ENCODE data around the gene ENTPD6. TPM values are rescaled to one million over a fixed set of nuclear protein-coding genes. Genes with fewer than 3 reads are reported as not detected.

ENTPD6 gene
- total RNA-seq, 2 donors from 2014 or later = 62.5 to 63.2 TPM

DNA sequence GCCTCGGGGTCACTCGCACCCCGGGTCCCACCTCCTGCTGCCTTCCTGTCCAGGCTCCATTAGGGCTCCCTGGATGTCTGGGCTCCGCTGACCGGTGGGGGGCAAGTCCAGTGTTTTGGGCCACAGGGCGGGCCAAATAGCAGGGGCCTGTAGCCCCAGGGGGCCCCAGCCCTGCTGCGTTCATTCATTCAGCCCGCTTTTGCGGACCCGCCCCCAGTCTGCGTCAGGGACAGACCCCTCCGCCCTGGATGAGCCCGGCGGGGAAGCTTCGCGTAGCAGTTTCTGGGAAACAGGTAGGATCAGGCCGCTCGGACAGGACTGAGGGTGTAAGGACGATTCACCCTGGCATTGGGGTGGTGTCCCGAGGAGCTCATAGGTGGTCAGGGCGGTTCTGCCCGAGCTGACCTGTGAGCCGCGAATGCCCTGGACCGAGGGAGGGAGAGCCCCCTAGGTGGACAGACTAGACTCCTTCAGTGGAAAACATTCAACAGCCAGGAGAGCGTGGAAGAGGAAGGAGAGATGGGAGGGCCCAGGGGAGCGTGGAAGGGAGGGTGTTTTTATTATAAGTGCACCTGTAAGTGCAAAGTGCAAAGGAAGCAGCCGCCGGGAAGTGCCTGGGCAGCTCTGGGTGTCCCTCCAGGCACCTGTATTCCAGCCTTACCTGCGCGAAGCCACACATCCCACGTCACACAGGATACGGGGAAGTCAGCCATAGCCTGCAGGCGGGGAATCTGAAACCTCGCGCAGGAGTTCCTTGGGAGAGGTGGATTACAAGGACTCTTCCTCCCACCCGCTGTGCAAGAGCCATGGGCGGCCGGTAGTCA is 662 bp downstream of the ENTPD6 start:
- no peaks in the 10 kb centered on the region for H3K9me3 ChIP-seq (ENCODE audit: control insufficient read depth, low read length, poor library complexity, severe bottlenecking)
- DNase-seq (peak in 1 of 3 donors; percentile 22), ATAC-seq (peak; percentile 23)
- Mint-ChIP-seq H3K27me3 (peaks cover 3% of the 10 kb centered on the region), H3K27ac (peak overlapping the region; percentile 96), H3K36me3 (ENCODE audit: low read depth) (no peaks in the 10 kb centered on the region), H3K4me3 (peak overlapping the region; percentile 94), H3K4me1 (peaks cover 48% of the 10 kb centered on the region)

DNA sequence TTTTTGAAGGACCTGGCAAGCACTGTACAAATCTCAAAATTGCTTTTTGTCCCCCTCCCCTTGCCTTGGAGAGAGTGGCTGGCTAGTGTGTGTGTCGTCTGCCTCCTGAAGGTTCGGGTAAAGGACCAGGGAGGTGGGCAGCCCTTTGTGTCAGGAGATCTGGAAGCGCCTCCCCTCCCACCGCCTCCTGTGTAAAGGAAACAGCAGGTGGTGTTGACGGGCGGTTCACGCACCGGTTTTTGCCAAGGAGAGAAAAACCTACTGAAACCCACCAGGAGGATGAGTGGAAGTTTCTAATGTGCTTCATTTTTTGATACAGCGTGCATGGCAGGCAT is 1.2 kb downstream of the ENTPD6 start:
- no peaks in the 10 kb centered on the region for H3K9me3 ChIP-seq (ENCODE audit: control insufficient read depth, low read length, poor library complexity, severe bottlenecking)
- Mint-ChIP-seq H3K4me1 (peaks cover 52% of the 10 kb centered on the region), H3K36me3 (ENCODE audit: low read depth) (no peaks in the 10 kb centered on the region), H3K27me3 (no peaks in the 10 kb centered on the region), H3K4me3 (peak overlapping the region; percentile 94), H3K27ac (peak overlapping the region; percentile 96)
- no peak for DNase-seq
- no peak for ATAC-seq

DNA sequence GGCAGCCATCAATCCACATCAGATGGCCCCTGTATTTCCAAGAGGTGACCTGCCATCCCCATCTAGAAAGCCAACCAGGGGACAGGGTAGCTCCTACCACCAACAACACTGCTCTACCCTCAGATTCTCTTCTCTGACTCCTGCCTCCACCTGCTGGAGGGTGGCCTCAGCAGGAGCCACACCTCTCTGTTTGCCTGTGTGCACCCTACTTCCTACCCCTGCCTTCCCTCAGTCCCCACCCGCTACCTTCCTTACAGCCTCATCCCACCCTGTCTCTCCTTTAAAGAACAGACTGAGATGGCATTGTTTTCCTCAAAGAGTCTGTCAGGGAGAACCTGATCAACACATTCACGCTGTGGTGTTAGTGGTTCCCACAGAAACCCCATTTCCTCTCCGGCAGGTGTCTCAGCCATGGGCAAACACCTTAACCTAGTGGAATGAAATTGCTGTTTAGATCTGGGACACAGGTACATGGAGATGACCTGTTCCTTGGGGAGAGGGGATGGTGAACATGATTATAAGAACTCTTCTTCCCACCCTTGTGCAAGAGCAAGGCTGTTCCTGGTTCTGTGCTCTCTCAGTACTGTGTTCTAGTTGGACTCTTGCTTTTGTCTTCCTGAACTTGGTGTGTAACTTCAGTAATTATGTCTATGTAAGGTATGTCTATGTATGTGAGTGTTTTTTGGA is 1.8 kb downstream of the ENTPD6 start:
- DNase-seq (no peak), ATAC-seq (peak; percentile 46)
- H3K4me1 Mint-ChIP-seq = peaks cover 54% of the 10 kb centered on the region
- H3K27me3 Mint-ChIP-seq = no peaks in the 10 kb centered on the region
- no peaks in the 10 kb centered on the region for H3K9me3 ChIP-seq (ENCODE audit: control insufficient read depth, low read length, poor library complexity, severe bottlenecking)
- H3K36me3 Mint-ChIP-seq (ENCODE audit: low read depth) = peaks cover 2% of the 10 kb centered on the region
- H3K27ac Mint-ChIP-seq = peak overlapping the region; percentile 96
- H3K4me3 Mint-ChIP-seq = peak overlapping the region; percentile 94

DNA sequence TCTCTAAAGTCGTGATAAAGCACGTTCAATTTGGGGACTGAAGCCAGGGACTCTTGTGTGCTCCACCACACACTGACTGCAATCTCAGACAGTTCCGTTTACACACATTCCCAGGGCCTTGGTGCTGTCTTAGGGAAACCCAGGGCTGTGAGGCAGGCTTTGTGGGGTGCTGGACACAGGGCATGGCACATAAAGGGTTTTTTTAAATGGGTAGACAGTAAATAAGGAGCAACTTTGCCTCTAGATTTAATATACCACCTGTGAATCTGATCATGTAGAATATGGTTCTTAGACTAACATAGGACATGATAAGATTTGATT is 2.3 kb downstream of the ENTPD6 start:
- no peaks in the 10 kb centered on the region for H3K9me3 ChIP-seq (ENCODE audit: control insufficient read depth, low read length, poor library complexity, severe bottlenecking)
- peaks cover 57% of the 10 kb centered on the region for H3K4me1 Mint-ChIP-seq
- DNase-seq (no peak), ATAC-seq (no peak)
- peak overlapping the region; percentile 94 for H3K4me3 Mint-ChIP-seq
- no peaks in the 10 kb centered on the region for H3K27me3 Mint-ChIP-seq
- H3K27ac Mint-ChIP-seq = peak overlapping the region; percentile 96
- peaks cover 2% of the 10 kb centered on the region for H3K36me3 Mint-ChIP-seq (ENCODE audit: low read depth)

DNA sequence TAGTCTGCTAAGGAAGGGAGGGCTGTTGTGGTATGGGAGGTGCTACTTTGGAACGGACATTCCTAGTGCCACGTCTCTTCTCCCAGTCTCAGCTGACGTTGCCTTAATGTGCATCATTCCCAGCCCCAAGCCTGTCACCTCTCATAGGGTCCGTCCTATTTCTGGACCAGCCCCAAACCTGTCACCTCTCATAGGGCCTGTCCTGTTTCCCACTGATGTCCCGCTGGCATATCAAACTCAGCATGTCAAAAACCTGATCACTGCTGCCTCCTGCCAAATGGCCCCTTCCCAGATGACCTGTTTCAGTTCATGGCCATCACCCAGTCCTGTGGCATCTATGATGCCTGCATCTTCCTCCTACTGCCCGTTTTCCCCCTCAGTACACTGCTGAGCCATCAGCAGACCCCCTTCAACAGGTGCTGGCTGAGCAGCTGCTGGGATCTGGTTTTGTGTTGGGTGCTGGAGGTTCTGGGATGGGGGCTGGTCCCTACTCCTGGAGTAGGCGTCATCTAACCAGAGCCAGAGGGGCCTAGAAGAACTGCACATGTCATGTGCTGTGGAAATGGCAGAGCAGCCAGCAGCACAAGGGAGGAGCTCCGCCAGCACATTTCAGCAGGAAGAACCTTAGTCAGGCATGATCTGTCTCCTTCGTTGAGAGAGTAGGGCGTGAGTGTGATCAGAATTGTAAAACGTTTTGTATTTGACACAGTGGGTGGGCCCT is 3.3 kb downstream of the ENTPD6 start:
- H3K4me1 Mint-ChIP-seq = peaks cover 66% of the 10 kb centered on the region
- DNase-seq (no peak), ATAC-seq (no peak)
- H3K9me3 ChIP-seq (ENCODE audit: control insufficient read depth, low read length, poor library complexity, severe bottlenecking) = no peaks in the 10 kb centered on the region
- no peaks in the 10 kb centered on the region for H3K27me3 Mint-ChIP-seq
- H3K4me3 Mint-ChIP-seq = peak overlapping the region; percentile 21
- H3K36me3 Mint-ChIP-seq (ENCODE audit: low read depth) = peaks cover 2% of the 10 kb centered on the region
- peak overlapping the region; percentile 77 for H3K27ac Mint-ChIP-seq

DNA sequence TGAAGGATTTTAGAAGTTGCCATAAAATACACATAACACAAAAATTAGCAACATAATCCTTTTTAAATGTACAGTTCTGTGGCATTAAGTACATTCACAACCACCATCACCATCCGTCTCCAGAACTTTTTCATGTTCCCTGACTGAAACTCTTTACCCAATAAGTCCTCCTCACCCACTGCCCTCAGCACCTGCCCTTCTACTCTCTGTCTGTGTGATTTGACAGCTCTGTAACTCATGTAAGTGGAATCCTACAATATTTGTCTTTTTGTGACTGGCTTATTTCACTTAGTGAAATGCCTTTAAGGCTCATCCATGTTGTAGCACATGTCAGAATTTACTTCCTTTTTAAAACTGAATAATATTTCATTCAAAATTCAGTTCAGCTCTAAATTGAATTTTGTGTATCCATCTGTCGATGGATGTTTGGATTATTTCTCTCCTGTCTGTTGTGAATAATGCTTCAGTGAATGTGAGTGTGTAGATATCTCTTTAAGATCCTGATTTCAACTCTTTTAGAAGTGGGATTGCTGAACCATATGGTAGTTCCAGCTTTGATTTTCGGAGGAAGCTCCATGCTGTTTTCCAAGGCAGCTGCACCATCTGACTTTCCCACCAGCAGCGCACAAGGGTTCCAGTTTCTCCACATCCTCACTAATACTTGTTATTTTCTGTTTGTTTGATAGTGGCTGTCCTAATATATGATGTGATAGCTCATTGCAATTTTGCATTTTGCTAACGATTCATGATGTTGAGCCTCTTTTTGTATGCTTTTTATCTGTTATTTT is 4.2 kb downstream of the ENTPD6 start:
- H3K36me3 Mint-ChIP-seq (ENCODE audit: low read depth) = peaks cover 2% of the 10 kb centered on the region
- H3K9me3 ChIP-seq (ENCODE audit: control insufficient read depth, low read length, poor library complexity, severe bottlenecking) = no peaks in the 10 kb centered on the region
- no peak overlapping the region for H3K4me3 Mint-ChIP-seq
- H3K4me1 Mint-ChIP-seq = peaks cover 68% of the 10 kb centered on the region
- DNase-seq = no peak
- H3K27ac Mint-ChIP-seq = peak overlapping the region; percentile 77
- ATAC-seq = no peak
- no peaks in the 10 kb centered on the region for H3K27me3 Mint-ChIP-seq

DNA sequence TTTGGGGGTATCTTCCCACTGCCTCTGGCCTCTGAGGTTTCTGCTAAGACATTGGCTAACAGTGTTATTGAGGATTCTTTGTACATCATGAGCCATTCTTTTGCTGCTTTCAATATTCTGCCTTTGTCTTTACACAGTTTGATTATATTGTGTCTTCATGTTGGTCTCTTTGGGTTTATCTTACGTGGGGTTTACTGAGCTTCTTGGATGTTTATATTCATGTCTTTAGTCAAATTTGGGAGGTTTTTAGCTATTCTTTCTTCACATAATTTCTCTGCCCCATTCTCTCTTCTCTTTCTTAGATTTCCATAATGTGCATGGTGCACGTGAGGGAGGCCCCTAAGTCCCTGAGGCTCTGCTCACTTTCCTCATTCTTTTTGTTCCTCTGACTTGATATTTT is 7.6 kb downstream of the ENTPD6 start:
- no peaks in the 10 kb centered on the region for H3K9me3 ChIP-seq (ENCODE audit: control insufficient read depth, low read length, poor library complexity, severe bottlenecking)
- H3K36me3 Mint-ChIP-seq (ENCODE audit: low read depth) = peaks cover 3% of the 10 kb centered on the region
- H3K4me3 Mint-ChIP-seq = no peak overlapping the region
- H3K27me3 Mint-ChIP-seq = no peaks in the 10 kb centered on the region
- H3K4me1 Mint-ChIP-seq = peaks cover 52% of the 10 kb centered on the region
- no peak overlapping the region for H3K27ac Mint-ChIP-seq
- ATAC-seq = no peak
- no peak for DNase-seq

DNA sequence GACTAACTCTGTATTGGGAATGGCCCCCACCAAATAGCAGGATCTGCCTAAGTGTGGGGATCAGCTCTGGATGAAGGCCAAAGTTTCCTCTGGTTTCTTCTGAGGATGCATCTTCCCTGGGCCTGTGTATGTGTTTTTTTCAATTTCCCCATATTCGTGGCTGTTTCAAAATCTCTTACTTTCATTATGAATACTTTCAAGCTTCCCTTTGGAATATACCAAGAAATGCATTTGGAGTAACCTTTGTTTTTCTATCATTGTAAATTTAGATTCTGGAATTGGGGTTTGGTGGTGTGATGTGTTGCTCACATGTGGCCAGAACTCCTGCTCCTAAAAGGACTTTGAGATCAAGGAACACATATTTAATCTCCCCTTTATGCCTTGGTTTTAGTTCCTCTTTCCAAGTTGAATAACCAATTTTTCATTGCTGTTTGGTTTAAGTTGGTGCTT is 8.4 kb downstream of the ENTPD6 start:
- Mint-ChIP-seq H3K36me3 (ENCODE audit: low read depth) (peaks cover 3% of the 10 kb centered on the region), H3K4me1 (peaks cover 48% of the 10 kb centered on the region), H3K27ac (no peak overlapping the region), H3K27me3 (no peaks in the 10 kb centered on the region), H3K4me3 (no peak overlapping the region)
- no peaks in the 10 kb centered on the region for H3K9me3 ChIP-seq (ENCODE audit: control insufficient read depth, low read length, poor library complexity, severe bottlenecking)
- no peak for DNase-seq
- no peak for ATAC-seq

DNA sequence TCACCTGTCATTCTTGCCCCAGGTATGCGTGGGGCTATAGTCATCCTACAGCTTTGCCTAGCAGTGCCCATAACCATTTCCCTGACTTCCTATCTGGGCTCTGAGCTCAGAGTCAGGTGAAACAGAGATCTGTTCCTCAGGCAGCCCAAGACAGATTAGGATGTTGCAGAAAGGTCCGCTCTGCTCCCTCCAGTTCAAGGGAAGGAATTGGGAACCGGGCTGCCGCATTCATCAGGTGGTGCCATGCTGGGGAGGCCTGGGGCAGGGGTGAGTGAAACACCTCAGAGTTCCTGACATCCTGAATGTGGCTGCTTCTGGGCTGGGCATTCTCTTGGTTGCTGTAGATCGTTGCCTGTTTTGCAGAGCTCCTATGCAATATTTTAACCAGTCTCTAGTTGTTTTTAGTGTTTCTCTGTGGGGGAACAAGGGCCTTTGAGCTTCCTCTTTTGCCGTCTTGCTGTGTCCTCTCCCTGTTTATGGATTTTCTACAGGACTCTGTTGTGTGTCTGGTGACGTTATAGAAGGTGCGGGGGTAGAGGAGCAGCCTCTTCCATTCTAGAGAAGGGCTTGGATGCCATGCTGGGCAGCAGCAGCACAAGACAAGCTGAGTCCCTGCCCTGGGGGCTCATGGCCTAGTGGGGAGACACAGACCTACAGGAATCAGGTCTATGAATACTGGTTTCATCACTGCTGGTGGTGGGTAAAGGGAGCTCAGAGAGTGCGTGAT is 9.2 kb downstream of the ENTPD6 start:
- DNase-seq (no peak), ATAC-seq (no peak)
- H3K4me1 Mint-ChIP-seq = peaks cover 39% of the 10 kb centered on the region
- H3K9me3 ChIP-seq (ENCODE audit: control insufficient read depth, low read length, poor library complexity, severe bottlenecking) = no peaks in the 10 kb centered on the region
- peaks cover 3% of the 10 kb centered on the region for H3K36me3 Mint-ChIP-seq (ENCODE audit: low read depth)
- no peaks in the 10 kb centered on the region for H3K27me3 Mint-ChIP-seq
- H3K4me3 Mint-ChIP-seq = no peak overlapping the region
- H3K27ac Mint-ChIP-seq = no peak overlapping the region

DNA sequence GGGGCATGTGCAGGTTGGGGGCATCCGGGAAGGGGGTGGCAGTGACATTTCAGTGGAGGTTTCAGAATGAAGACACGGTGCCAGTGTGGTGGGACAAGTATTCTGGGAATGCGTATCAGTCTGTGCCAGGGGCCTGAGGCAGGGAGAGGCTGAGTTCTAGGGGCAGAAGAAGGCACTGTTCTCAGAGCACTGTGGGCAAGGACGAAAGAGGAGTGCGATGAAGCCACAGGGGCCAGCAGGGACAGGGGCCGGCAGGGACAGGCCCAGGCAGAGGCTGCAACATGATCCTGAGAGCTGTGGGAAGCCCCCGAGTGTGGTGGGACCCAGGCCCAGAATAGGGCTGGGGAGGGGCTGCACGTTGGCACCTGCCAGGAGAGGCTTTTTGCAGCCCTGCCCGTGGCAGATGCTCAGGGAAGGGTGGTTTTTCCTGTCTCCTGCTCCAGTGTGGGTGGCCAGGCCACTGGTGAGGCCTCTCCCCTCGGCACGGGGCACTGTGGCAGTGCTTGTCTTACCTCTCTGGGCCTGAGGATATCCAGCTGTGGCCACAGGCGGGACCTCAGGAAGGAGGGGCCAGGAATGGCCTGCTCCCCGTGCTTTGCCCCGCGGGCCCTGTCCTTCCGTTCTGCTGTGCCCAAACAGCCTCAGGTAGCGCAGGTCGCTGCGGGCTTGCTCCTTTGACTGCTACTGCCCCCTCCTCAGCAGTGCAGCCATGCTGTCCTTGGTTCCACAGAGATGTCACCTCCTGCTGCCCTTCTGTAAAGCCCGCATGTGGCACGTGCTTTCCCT is 10.0 kb downstream of the ENTPD6 start:
- DNase-seq (no peak), ATAC-seq (no peak)
- Mint-ChIP-seq H3K4me3 (no peak overlapping the region), H3K27me3 (no peaks in the 10 kb centered on the region), H3K27ac (no peak overlapping the region), H3K4me1 (peaks cover 33% of the 10 kb centered on the region), H3K36me3 (ENCODE audit: low read depth) (peaks cover 3% of the 10 kb centered on the region)
- H3K9me3 ChIP-seq (ENCODE audit: control insufficient read depth, low read length, poor library complexity, severe bottlenecking) = no peaks in the 10 kb centered on the region

DNA sequence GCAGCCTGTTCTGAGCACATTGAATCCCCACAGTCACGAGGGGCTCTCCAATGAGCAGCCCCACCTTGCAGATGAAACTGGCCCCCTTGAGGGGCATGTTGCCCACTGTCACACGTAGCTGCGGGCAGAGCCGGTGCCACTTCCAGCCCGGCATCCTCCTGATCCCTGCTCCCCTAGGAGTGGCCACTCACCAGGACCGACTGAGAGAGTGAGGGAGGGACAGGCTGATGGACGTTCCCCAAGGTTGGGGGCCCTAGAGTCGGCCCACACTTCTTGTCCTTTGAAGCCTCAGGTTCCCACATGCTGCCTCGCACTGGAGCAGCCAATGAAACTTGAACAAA is 10.5 kb downstream of the ENTPD6 start:
- peaks cover 3% of the 10 kb centered on the region for H3K36me3 Mint-ChIP-seq (ENCODE audit: low read depth)
- no peaks in the 10 kb centered on the region for H3K27me3 Mint-ChIP-seq
- peaks cover 27% of the 10 kb centered on the region for H3K4me1 Mint-ChIP-seq
- DNase-seq = no peak
- H3K9me3 ChIP-seq (ENCODE audit: control insufficient read depth, low read length, poor library complexity, severe bottlenecking) = no peaks in the 10 kb centered on the region
- no peak for ATAC-seq
- no peak overlapping the region for H3K27ac Mint-ChIP-seq
- no peak overlapping the region for H3K4me3 Mint-ChIP-seq

DNA sequence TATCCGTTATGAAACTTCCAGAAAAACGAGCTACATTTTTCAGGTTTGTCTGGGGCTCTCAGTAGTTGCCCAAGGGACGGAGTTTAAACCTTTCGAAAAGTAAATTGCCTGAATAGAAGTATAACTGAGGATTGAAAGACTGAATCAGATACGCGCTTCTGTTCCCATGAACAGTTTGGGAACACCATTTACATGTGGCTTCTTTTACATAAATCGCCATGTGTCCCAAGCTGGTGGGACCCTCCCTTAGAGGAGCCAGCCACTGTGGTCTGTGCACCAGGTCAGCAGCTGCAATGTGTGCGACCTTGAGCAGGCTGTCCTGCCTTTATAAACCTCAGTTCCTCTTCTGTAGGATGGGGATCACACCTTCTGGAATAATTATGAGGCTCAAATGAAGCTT is 11.0 kb downstream of the ENTPD6 start:
- ATAC-seq = no peak
- H3K27ac Mint-ChIP-seq = no peak overlapping the region
- H3K4me3 Mint-ChIP-seq = no peak overlapping the region
- H3K9me3 ChIP-seq (ENCODE audit: control insufficient read depth, low read length, poor library complexity, severe bottlenecking) = no peaks in the 10 kb centered on the region
- peaks cover 22% of the 10 kb centered on the region for H3K4me1 Mint-ChIP-seq
- no peak for DNase-seq
- peaks cover 6% of the 10 kb centered on the region for H3K36me3 Mint-ChIP-seq (ENCODE audit: low read depth)
- H3K27me3 Mint-ChIP-seq = no peaks in the 10 kb centered on the region

Data from T-helper 17 cell (primary cell).